Body of pancreas (tissue), 4 donors: ENCODE measurements around the gene FMNL2.

Source experiments
- CTCF ChIP-seq, 7 experiments: fragments of 450-650 bp in 4 of 7; fragments of 200-600 bp in 3 of 7; sonication (generic) in 3 of 7; IDR thresholded peaks; one replicate each; pipeline ENCODE4 v1.5.1; 2016 to 2019; ENCODE audit warnings: antibody characterized with exemption in 7 of 7
- POLR2A ChIP-seq, 3 donors: fragments of 450-650 bp; IDR thresholded peaks; one replicate each; pipeline ENCODE4 v1.6.1; 2016; ENCODE audit warnings: antibody characterized with exemption in 3 of 3, mild to moderate bottlenecking in 2 of 3

GRCh38 chr2:152370783-152371182 lies 35.8 kb downstream of the FMNL2 start:
- TF ChIP-seq POLR2A (IDR thresholded peaks at IDR 0.05) (no peak), CTCF (IDR thresholded peaks at IDR 0.05) (no peak)
